Fibroblast of lung (primary cell): ENCODE measurements around the gene USP5. TPM values are rescaled to one million over a fixed set of nuclear protein-coding genes. Genes with fewer than 3 reads are reported as not detected.
A peak's percentile ranks its signal among the peaks of the same experiment; 100 is the strongest.

ENCODE experiments used
- DNase-seq, 2 donors: peaks; one replicate each; pipeline versions ENCODE4 v3.0.0 to v3.0.0-alpha.2; 2010; ENCODE audit warnings: low read depth in 2 of 2
- H2AFZ ChIP-seq: 2 replicates; pipeline ENCODE4 v1.5.1; 2012; ENCODE audit warnings: low read length, control low read depth, inconsistent platforms
- H3K27ac ChIP-seq: 2 replicates; pipeline ENCODE4 v1.5.1; 2011; ENCODE audit warnings: low read length, control low read depth; ENCODE audit not compliant: insufficient read depth
- H3K27me3 ChIP-seq: 2 replicates; pipeline ENCODE4 v1.5.1; 2011; ENCODE audit warnings: mild to moderate bottlenecking, low read length; ENCODE audit not compliant: control insufficient read depth, insufficient read depth
- H3K36me3 ChIP-seq: 2 replicates; pipeline ENCODE4 v1.5.1; 2011; ENCODE audit warnings: low read length; ENCODE audit not compliant: control insufficient read depth, insufficient read depth
- H3K4me1 ChIP-seq: 2 replicates; pipeline ENCODE4 v1.5.1; 2011; ENCODE audit warnings: low read length; ENCODE audit not compliant: control insufficient read depth, insufficient read depth; ENCODE audit errors: extremely low read depth
- H3K4me2 ChIP-seq: 2 replicates; pipeline ENCODE4 v1.5.1; 2011; ENCODE audit warnings: low read length, control low read depth; ENCODE audit not compliant: insufficient read depth; ENCODE audit errors: extremely low read depth
- H3K4me3 ChIP-seq, 4 experiments: fragments of 200-600 bp in 1 of 4; sonication (generic) in 1 of 4; replicated peaks in 1 of 4; 2 replicates each; pipeline ENCODE4 v1.5.1; 2011 to 2016; ENCODE audit warnings: low read length in 4 of 4, low read depth in 3 of 4, mild to moderate bottlenecking in 3 of 4, control low read depth in 2 of 4, inconsistent platforms in 1 of 4, mixed read lengths in 1 of 4; ENCODE audit not compliant: insufficient read depth in 1 of 4; ENCODE audit errors: control extremely low read depth in 1 of 4
- H3K79me2 ChIP-seq: 2 replicates; pipeline ENCODE4 v1.5.1; 2012; ENCODE audit warnings: mild to moderate bottlenecking, low read length, inconsistent platforms; ENCODE audit not compliant: control insufficient read depth, insufficient read depth
- H3K9ac ChIP-seq: 2 replicates; pipeline ENCODE4 v1.5.1; 2011; ENCODE audit warnings: mild to moderate bottlenecking, low read length, control low read depth; ENCODE audit not compliant: insufficient read depth
- H3K9me3 ChIP-seq: 2 replicates; pipeline ENCODE4 v1.5.1; 2012; ENCODE audit warnings: low read depth, low read length; ENCODE audit not compliant: control insufficient read depth, insufficient read depth
- H4K20me1 ChIP-seq: 2 replicates; pipeline ENCODE4 v1.5.1; 2011; ENCODE audit warnings: low read length; ENCODE audit not compliant: control insufficient read depth, insufficient read depth; ENCODE audit errors: extremely low read depth
- CTCF ChIP-seq, 2 donors: IDR thresholded peaks in 1 of 2; conservative IDR thresholded peaks in 1 of 2; 1 replicate in 1 of 2; 2 replicates in 1 of 2; pipeline ENCODE4 v1.5.1; 2011 to 2012; ENCODE audit warnings: low read length in 2 of 2, control low read depth in 1 of 2, inconsistent platforms in 1 of 2, low read depth in 1 of 2, mild to moderate bottlenecking in 1 of 2
- EZH2 ChIP-seq: IDR thresholded peaks from 2 replicates; pipeline ENCODE4 v1.5.1; 2012; ENCODE audit warnings: low read length, control low read depth, mild to moderate bottlenecking; ENCODE audit errors: missing control alignments
- polyA plus RNA-seq, 2 donors: library from polyadenylated mRNA; depleted of rRNA in 1 of 2; stranded (reverse) in 1 of 2; unstranded in 1 of 2; fragments of >200 nt; gene quantifications; 2 replicates each; pipeline ENCODE4 v1.2.1, GENCODE V29; 2011 to 2012; ENCODE audit warnings: missing spikeins in 1 of 2
- total RNA-seq: library from RNA; depleted of rRNA; stranded (reverse); fragments of >200 nt; gene quantifications from 2 replicates; pipeline ENCODE4 v1.2.1, GENCODE V29; 2014

Gene USP5
- total and polyA plus RNA-seq, 2 donors (not counting 1 experiment from before 2014, with no cell fraction given) = 42.2 to 69.9 TPM

DNA sequence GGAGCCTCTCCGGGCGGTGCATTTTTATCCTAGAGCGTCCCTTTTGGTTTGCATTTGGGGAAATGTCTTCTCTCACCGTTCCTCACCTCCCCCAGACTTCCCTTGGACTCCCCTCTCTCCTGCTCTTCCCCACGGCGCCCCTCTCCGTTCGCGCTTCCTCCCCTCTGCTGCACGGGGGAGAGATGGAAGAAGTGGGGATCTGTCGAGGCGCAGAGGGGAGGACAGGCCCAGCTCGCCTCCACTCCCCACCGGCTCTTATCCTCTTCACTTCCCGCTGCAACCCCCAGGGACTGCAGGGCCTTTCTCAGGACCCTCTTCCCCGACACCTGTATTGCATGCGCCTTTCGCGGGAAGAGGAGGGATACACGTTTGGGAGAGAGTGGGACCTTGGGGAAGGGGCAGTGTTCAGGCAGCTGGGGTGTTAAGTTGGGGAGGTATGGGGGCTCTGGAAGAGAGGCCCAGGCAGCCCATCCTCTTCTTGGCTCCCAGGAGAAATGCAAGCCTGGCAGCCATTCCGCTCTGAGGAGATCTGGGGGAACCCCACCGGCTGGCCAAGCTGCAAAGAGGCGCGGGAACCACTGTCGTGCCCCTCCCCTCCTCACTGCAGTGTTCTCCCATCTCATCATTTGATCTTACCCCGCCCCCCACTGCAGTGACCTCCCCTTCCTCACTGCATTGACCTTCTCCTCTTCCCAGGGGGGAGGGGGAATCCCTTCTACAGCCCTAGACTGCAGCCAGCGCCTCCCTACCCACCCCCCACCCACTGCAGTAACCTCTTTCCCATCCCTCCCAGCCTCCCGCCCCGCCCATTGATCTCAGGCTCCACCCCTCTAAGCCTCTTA lies 63.2 kb downstream of the USP5 start:
- Histone ChIP-seq H3K4me2 (peak overlapping the region; percentile 84), H2AFZ (no peak overlapping the region), H3K4me1 (peaks cover 2% of the 10 kb centered on the region), H3K27ac (no peak overlapping the region), H3K9ac (peak overlapping the region; percentile 56), H3K36me3 (peaks cover 9% of the 10 kb centered on the region), H3K27me3 (no peaks in the 10 kb centered on the region), H3K79me2 (peaks cover 3% of the 10 kb centered on the region), H4K20me1 (no peaks in the 10 kb centered on the region), H3K9me3 (no peaks in the 10 kb centered on the region), H3K4me3 (peak overlapping the region; percentile 63 to 75 (median 70))
- DNase-seq = no peak
- TF ChIP-seq CTCF (conservative IDR thresholded peaks at IDR 0.05 in 1 of 2, IDR thresholded peaks at IDR 0.05 in 1 of 2; ENCODE audit: low read depth in 1 of 2, low read length in 2 of 2) = no peak

DNA sequence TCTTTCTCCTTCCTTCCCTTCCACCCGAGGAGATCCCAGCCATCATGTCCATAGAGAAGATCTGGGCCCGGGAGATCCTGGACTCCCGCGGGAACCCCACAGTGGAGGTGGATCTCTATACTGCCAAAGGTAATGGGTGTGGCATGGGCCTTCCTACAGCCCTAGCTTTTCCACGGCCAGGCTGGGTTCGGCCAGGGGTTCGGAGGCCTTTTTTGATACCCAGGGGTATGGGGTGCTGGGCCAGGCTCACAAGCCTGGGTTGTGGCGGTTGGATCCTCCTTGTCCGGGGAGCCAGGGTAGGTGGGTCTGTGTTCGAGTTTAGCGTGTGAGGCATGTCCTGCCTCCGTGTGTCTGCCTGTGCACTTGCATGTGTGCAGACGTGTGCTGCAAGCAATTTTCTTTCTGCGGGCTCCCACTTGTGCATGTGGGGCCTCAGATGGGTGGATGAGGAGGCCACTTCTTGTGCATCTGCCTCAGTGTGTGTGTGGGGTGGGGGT lies 63.9 kb downstream of the USP5 start:
- DNase-seq = no peak
- no peak overlapping the region for H3K27ac ChIP-seq
- H4K20me1 ChIP-seq = no peaks in the 10 kb centered on the region
- peaks cover 9% of the 10 kb centered on the region for H3K36me3 ChIP-seq
- H3K9me3 ChIP-seq = no peaks in the 10 kb centered on the region
- peak overlapping the region; percentile 44 for H3K4me2 ChIP-seq
- H2AFZ ChIP-seq = no peak overlapping the region
- peak overlapping the region in 1 of 4 experiments; percentile 75 for H3K4me3 ChIP-seq
- no peaks in the 10 kb centered on the region for H3K27me3 ChIP-seq
- peaks cover 2% of the 10 kb centered on the region for H3K4me1 ChIP-seq
- TF ChIP-seq EZH2 = no peak
- TF ChIP-seq CTCF (conservative IDR thresholded peaks at IDR 0.05 in 1 of 2, IDR thresholded peaks at IDR 0.05 in 1 of 2; ENCODE audit: low read depth in 1 of 2, low read length in 2 of 2) = no peak
- peaks cover 3% of the 10 kb centered on the region for H3K79me2 ChIP-seq
- no peak overlapping the region for H3K9ac ChIP-seq

Other genes starting within 250 kb of the USP5 start
- gene CHD4, start 244.8 kb upstream of the USP5 start, total RNA-seq = 241 and 256 TPM in 2 replicates
- 76.1 and 96.0 TPM in 2 replicates for gene CHD4, start 244.8 kb upstream of the USP5 start, polyA plus RNA-seq
- gene LPAR5, start 216.2 kb upstream of the USP5 start, total RNA-seq = not detected in 2 replicates
- gene LPAR5, start 216.2 kb upstream of the USP5 start, polyA plus RNA-seq = 0.02 and 0.07 TPM in 2 replicates
- gene ACRBP, start 204.7 kb upstream of the USP5 start, total RNA-seq = under 0.01 and 0.33 TPM in 2 replicates
- gene ACRBP, start 204.7 kb upstream of the USP5 start, polyA plus RNA-seq = 0.50 and 0.72 TPM in 2 replicates
- gene ING4, start 189.0 kb upstream of the USP5 start, total RNA-seq = 30.3 and 36.0 TPM in 2 replicates
- gene ING4, start 189.0 kb upstream of the USP5 start, polyA plus RNA-seq = 31.1 and 47.1 TPM in 2 replicates
- gene ZNF384, start 162.8 kb upstream of the USP5 start, total RNA-seq = 9.8 and 12.2 TPM in 2 replicates
- gene ZNF384, start 162.8 kb upstream of the USP5 start, polyA plus RNA-seq = 34.8 and 49.6 TPM in 2 replicates
- gene PIANP, start 151.3 kb upstream of the USP5 start, total RNA-seq = under 0.01 and 0.17 TPM in 2 replicates
- gene PIANP, start 151.3 kb upstream of the USP5 start, polyA plus RNA-seq = 0.49 and 0.87 TPM in 2 replicates
- gene COPS7A, start 128.1 kb upstream of the USP5 start, total RNA-seq = 67.0 and 79.1 TPM in 2 replicates
- 114 and 138 TPM in 2 replicates for gene COPS7A, start 128.1 kb upstream of the USP5 start, polyA plus RNA-seq
- 88.6 and 106 TPM in 2 replicates for gene MLF2, start 99.0 kb upstream of the USP5 start, total RNA-seq
- gene MLF2, start 99.0 kb upstream of the USP5 start, polyA plus RNA-seq = 287 and 289 TPM in 2 replicates
- gene PTMS, start 85.8 kb upstream of the USP5 start, total RNA-seq = 29.5 and 63.6 TPM in 2 replicates
- gene PTMS, start 85.8 kb upstream of the USP5 start, polyA plus RNA-seq = 269 and 312 TPM in 2 replicates
- gene LAG3, start 79.6 kb upstream of the USP5 start, total RNA-seq = 0.17 and 0.26 TPM in 2 replicates
- gene LAG3, start 79.6 kb upstream of the USP5 start, polyA plus RNA-seq = 0.09 and 0.17 TPM in 2 replicates
- gene CD4, start 62.6 kb upstream of the USP5 start, total RNA-seq = 14.4 and 27.2 TPM in 2 replicates
- 50.8 and 152 TPM in 2 replicates for gene CD4, start 62.6 kb upstream of the USP5 start, polyA plus RNA-seq
- 11.1 and 11.8 TPM in 2 replicates for gene GPR162, start 30.3 kb upstream of the USP5 start, total RNA-seq
- 3.3 and 5.6 TPM in 2 replicates for gene GPR162, start 30.3 kb upstream of the USP5 start, polyA plus RNA-seq
- gene P3H3, start 23.7 kb upstream of the USP5 start, total RNA-seq = 72.4 and 96.3 TPM in 2 replicates
- gene P3H3, start 23.7 kb upstream of the USP5 start, polyA plus RNA-seq = 39.8 and 44.0 TPM in 2 replicates
- gene GNB3, start 11.2 kb upstream of the USP5 start, total RNA-seq = 1.3 and 1.7 TPM in 2 replicates
- gene GNB3, start 11.2 kb upstream of the USP5 start, polyA plus RNA-seq = 2.7 and 3.7 TPM in 2 replicates
- gene CDCA3, start 864 bp upstream of the USP5 start, total RNA-seq = 1.5 and 9.1 TPM in 2 replicates
- 9.4 and 56.9 TPM in 2 replicates for gene CDCA3, start 864 bp upstream of the USP5 start, polyA plus RNA-seq
- gene TPI1, start 15.4 kb downstream of the USP5 start, total RNA-seq = 906 and 934 TPM in 2 replicates
- gene TPI1, start 15.4 kb downstream of the USP5 start, polyA plus RNA-seq = 1,617 and 1,654 TPM in 2 replicates
- 12.7 and 12.8 TPM in 2 replicates for gene SPSB2, start 21.2 kb downstream of the USP5 start, total RNA-seq
- gene SPSB2, start 21.2 kb downstream of the USP5 start, polyA plus RNA-seq = 1.8 and 2.5 TPM in 2 replicates
- gene LRRC23, start 52.7 kb downstream of the USP5 start, total RNA-seq = 9.6 and 14.9 TPM in 2 replicates
- gene LRRC23, start 52.7 kb downstream of the USP5 start, polyA plus RNA-seq = 5.6 and 6.4 TPM in 2 replicates
- gene ENO2, start 62.4 kb downstream of the USP5 start, total RNA-seq = 20.3 TPM in 2 replicates
- 29.4 and 43.0 TPM in 2 replicates for gene ENO2, start 62.4 kb downstream of the USP5 start, polyA plus RNA-seq
- 8.2 and 21.5 TPM in 2 replicates for gene ATN1, start 75.8 kb downstream of the USP5 start, total RNA-seq
- 9.4 and 14.5 TPM in 2 replicates for gene ATN1, start 75.8 kb downstream of the USP5 start, polyA plus RNA-seq
- gene RNU7-1, start 91.7 kb downstream of the USP5 start, total RNA-seq = not detected in 2 replicates
- gene RNU7-1, start 91.7 kb downstream of the USP5 start, polyA plus RNA-seq = not detected in 2 replicates
- gene C12orf57, start 91.9 kb downstream of the USP5 start, total RNA-seq = 107 and 177 TPM in 2 replicates
- gene C12orf57, start 91.9 kb downstream of the USP5 start, polyA plus RNA-seq = 172 and 220 TPM in 2 replicates
- 0.26 TPM in 1 of 2 replicates, not detected in the other for gene PTPN6, start 99.2 kb downstream of the USP5 start, total RNA-seq
- gene PTPN6, start 99.2 kb downstream of the USP5 start, polyA plus RNA-seq = 0.06 TPM in 1 of 2 replicates, not detected in the other
- 112 and 169 TPM in 2 replicates for gene PHB2, start 118.5 kb downstream of the USP5 start, total RNA-seq
- gene PHB2, start 118.5 kb downstream of the USP5 start, polyA plus RNA-seq = 193 and 266 TPM in 2 replicates
- 27.4 and 31.6 TPM in 2 replicates for gene EMG1, start 118.8 kb downstream of the USP5 start, total RNA-seq
- 33.4 and 46.4 TPM in 2 replicates for gene EMG1, start 118.8 kb downstream of the USP5 start, polyA plus RNA-seq
- 10.0 and 11.4 TPM in 2 replicates for gene LPCAT3, start 166.3 kb downstream of the USP5 start, total RNA-seq
- 48.5 and 54.0 TPM in 2 replicates for gene LPCAT3, start 166.3 kb downstream of the USP5 start, polyA plus RNA-seq
- 997 and 1,549 TPM in 2 replicates for gene C1S, start 208.6 kb downstream of the USP5 start, total RNA-seq
- gene C1S, start 208.6 kb downstream of the USP5 start, polyA plus RNA-seq = 265 and 507 TPM in 2 replicates
- 407 and 650 TPM in 2 replicates for gene C1R, start 240.3 kb downstream of the USP5 start, total RNA-seq
- 284 and 617 TPM in 2 replicates for gene C1R, start 240.3 kb downstream of the USP5 start, polyA plus RNA-seq